ENCODE measurements around the gene ASAP2.
"Not testable (repeated sequence)": the region's sequence is repeated elsewhere in the genome, so short reads cannot be mapped to it uniquely, and the experiment has no call there.

Gene ASAP2

GRCh38 chr2:9256147-9256546 lies 49.5 kb downstream of the ASAP2 start:
- DNase-seq: no peak

DNA sequence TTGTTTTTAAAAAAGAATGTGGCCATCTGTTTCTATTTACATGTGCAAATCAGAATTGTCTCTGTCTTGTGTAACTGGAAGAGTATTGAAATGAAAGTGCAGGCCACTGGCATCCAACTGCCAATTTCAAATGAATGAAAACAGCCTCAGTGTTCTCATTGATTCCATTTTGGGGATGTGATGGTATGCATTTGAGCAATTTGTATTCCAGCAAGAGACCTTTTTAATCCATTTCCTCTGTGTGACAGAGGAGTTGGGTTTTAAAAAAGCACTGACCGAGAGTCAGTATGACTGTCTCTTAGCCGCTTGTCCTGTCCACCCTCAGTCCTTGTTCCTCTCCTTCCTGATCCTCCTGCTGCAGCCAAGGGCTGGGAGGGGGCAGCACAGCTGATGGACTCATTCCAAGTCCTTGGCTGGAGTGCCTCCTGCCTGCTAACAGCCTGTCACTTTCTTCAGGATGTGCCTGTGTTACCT lies 50.0 kb downstream of the ASAP2 start:
- DNase-seq: no peak

- DNase-seq: no peak
Observed at GRCh38 chr2:9258501-9258900, 51.9 kb downstream of the ASAP2 start.

DNA sequence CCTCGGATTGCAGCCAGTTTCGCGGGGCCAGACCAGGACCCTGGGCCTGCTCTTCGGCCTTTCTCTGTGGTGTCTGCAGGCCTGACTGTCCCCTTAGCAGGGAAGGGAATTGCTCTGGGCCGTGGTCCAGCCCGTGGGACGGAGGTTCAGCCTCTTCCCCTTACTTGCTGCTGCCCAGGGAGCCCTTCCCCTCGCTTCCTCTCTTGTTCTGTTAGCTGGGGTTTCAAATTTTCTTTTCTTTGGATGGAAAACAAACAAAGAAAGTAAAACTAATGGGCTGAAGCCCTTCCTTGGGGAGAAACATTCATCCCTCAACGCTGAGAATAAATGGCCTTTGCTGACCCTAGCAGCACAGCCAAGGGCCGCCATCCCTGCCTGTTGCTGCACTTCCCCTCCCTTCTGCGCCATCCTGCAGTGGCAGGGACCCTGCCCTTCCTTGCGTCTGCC lies 52.4 kb downstream of the ASAP2 start:
- no peak for DNase-seq

GRCh38 chr2:9260464-9260918 lies 53.9 kb downstream of the ASAP2 start:
- DNase-seq: no peak

DNA sequence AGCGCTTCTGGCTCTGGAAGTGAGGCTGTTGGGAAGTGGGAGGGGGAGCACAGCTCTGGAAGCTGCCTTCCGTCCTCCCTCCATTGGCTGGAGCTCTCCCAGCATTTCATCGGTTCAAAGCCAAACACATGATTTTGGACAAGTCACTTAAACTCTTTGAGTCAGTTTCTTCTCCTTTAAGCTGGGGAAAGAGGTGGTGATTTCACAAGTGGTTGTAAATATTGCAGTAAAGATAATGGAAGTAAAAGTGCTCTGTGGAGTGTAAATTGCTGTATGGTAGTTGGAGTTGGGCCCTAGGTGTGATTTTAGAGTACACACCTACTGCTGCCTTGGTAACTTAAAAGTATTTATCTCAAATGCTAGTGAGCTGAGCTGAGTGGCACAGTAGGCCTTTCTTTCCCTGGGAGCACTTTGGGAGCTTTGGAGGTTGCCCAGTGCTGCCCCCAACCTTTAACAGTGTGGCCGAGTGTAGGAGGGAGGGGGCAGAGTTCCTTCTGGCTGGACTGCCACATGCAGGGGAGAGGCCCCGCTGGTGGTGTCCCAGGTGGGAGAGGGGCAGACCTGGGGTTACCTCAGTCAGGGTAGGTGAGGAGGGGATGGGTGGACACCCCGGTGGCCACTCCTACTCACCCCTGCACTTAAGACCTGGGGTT lies 54.7 kb downstream of the ASAP2 start:
- no peak for DNase-seq

DNA sequence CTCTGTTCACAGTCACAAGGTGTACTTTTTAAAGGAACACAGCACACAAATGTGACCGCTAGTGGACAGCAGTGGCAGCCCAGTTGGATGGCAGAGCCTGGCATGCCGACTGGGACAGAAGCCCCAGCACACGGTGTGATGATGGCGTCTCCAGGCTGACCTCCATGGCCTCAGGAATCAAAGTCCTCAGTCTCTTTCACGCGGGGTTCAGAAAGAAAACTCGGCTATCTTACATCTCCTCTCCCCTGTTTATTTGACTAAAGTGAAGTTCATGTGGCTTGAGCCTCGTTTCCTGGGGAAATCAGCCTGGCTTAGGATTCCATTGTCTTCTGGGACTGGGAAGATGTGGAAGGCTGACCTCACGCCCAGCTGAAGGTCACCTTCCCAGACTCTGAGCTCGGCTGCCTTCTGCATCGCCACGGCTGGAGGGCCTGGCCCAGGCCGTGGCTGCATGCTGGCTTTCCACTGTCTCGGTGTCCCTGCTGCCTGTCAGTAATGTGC lies 56.1 kb downstream of the ASAP2 start:
- DNase-seq: no peak

DNA sequence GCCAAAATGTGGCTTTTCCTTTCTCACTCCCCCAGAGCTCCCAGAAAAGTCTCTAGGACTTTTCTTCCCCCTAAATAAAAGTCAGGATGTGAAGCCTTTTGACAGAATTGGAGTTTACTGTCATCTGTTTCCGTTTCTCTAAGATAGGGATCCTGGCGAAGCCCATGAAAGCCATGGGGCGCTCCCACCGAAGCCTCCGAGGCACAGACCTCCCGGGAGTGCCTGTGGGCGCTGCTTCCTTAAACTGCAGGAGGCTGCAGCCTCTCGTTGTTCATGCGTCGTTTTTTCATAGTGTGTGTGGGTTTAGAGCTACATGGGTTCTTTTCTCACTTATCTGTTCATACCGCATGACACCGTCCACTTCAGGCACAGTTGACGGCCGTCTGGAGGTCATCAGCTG lies 56.8 kb downstream of the ASAP2 start:
- DNase-seq: no peak

DNA sequence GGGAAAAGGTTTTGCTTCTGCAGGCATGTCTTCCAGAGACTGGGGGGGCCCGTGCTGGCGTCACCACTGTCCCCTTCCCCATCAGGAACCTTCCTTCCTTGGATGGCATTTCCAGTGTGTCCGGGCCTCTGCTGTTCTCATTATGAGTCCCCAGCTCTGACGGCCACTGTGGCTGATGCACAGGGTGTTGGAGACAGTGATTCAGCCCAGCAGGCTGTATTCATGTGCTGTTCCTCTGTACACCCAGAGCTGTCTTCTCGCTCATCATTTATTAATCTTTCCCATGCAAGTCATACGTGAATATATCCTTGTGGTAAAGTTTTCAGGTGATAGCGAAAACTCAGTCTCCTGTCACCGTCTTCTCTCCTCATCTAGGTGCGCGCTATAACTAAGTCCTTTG lies 57.7 kb downstream of the ASAP2 start:
- no peak for DNase-seq

GRCh38 chr2:9266711-9267110 lies 60.1 kb downstream of the ASAP2 start:
- DNase-seq: no peak

DNA sequence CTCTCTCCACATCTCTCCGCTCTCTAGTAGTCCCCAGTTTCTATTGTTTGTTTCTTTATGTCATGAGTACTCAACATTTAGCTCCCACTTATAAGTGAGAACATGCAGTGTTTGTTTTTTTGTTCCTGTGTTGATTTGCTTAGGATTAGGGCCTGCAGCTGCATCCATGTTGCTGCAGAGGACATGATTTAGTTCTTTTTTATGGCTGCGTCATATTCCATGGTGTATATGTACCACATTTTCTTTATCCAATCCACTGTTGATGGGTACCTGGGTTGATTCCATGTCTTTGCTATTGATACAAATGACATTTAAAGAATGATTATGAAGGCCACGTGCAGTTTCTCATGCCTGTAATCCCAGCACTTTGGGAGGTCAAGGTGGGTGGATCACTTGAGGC lies 60.7 kb downstream of the ASAP2 start:
- not testable (repeated sequence) for DNase-seq

GRCh38 chr2:9268301-9269080 lies 61.9 kb downstream of the ASAP2 start:
- DNase-seq: no peak

GRCh38 chr2:9269295-9269694 lies 62.7 kb downstream of the ASAP2 start:
- no peak for DNase-seq

DNA sequence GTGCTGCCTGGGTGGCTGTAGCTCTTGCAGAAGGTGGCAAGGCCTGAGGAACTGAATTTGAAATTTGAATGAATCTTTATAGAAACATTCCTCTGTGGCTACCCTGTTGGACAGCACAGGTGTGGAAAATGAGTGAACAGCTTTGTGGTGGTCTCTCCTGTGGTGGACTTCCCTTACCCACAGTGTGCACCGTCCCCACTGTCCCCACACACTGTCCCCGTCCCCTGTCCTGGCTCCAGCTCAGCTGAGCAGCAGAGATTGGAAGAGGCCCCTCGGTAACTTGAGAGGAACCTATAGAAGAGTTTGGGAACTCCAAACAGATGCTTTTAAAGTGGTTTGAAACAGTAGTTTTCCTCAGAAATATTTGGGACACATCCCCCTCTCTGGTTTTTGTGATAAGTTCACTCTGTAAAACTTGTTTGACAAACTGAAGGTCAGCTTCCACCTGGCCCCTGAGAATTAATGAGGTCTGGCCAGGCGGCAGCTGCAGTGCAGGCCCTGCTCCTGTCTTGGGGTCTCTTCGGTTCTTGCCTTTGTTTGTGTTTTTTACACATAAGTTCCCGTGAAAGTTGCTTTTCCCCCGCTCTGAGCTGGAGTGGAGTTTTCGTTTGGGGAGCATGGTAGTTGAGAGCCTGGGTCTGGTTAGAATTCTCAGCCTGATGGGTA lies 63.2 kb downstream of the ASAP2 start:
- no peak for DNase-seq

GRCh38 chr2:9271091-9271490 lies 64.5 kb downstream of the ASAP2 start:
- DNase-seq: no peak

DNA sequence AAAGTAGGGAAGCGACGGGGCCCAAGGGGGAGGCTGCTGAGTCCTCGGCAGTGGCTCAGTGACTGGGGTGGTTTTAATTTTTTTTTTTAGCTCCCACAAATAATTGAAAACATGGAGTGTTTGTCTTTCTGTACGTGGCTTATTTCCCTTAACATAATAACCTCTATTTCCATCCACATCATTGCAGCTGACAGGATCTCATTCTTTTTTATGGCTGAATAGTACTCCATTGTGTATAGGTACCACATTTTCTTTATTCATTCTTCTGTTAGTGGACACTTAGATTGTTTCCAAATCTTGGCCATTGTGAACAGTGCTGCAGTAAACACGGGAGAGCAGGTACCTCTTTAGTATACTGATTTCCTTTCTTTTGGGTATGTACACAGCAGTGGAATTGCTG lies 65.1 kb downstream of the ASAP2 start:
- no peak for DNase-seq

GRCh38 chr2:9273486-9274130 lies 67.0 kb downstream of the ASAP2 start:
- no peak for DNase-seq

GRCh38 chr2:9274701-9275343 lies 68.2 kb downstream of the ASAP2 start:
- DNase-seq: no peak

DNA sequence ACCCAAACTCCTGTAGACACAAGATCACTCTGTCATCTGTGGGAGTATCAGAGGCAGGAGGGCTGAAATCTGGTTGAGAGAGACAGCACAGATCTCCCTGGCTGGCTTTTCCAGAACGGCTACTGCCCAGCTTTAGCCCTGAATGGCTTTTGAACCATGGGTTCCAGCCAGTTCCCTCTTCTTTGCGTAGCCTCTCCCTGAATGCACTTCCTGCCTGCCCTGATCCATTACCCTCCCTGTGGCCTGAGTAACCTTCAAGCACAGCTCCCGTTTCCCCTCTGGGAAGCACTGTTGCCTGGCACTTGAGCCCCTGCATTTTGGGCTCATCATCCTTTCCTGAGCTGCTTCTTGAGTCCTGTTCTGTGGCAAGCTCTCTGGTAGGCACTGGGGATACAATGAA lies 68.8 kb downstream of the ASAP2 start:
- no peak for DNase-seq

- no peak for DNase-seq
Observed at GRCh38 chr2:9276074-9276473, 69.5 kb downstream of the ASAP2 start.

DNA sequence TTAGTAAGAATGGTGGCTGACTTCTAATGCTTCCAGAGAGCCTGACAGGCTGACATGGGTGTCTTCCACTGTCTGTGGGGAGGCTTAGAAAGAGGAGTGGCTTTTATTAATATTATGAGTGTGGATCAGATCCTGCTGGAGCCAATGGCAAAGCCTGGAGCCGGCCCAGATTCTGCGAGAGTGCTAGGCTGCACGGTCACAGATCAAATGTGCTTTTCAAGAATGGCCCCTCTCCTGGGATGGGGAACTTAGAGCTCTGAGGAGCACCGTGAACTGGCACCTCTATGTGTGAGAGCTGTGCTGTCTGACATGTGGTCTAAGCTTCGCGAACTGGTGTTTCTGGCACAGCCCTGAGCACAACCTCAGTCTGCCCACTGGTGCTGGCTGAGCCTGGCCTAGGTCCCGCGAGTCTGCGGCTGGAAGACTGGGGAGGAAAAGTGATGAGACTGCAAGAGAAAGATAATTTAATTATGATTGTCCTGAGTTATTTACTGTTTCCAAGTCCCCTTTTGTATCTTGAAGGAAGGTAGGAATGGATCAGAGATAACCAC lies 70.4 kb downstream of the ASAP2 start:
- no peak for DNase-seq

DNA sequence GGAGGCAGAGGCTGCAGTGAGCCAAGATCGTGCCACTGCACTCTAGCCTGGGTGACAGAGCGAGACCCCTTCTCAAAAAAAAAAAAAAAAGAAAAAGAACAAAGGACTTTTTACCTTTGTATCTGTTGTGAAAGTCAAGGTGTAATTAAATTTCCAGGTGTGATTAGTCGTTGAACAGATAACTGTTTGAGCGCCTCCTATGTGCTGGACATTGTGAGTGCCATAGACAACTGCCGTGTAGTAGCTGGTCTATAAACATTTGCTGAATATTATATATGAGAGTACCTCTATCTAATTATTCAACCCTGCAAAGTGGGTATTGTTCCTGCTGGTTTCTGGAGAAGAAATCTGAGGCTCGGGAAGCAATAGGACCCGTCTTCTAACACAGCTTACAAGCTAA lies 71.8 kb downstream of the ASAP2 start:
- DNase-seq: no peak

All from NCI-H774 (cell line).